Gastrocnemius medialis (tissue), 4 donors: ENCODE measurements around the gene CYFIP2. TPM values are rescaled to one million over a fixed set of nuclear protein-coding genes. Genes with fewer than 3 reads are reported as not detected.

ENCODE experiments used
- ATAC-seq, 2 donors: fragments of 150-250 bp; one replicate each; pipeline ENCODE4 v1.9.1; 2016
- DNase-seq, 2 donors: peaks; one replicate each; pipeline ENCODE4 v3.0.0-alpha.2; 2019
- H3K27ac ChIP-seq, 4 donors: fragments of 200-600 bp; sonication (generic); 1 replicate in 1 of 4; 2 replicates in 3 of 4; pipeline ENCODE4 v1.5.1; 2016 to 2018; ENCODE audit warnings: mild to moderate bottlenecking in 2 of 4, moderate library complexity in 1 of 4
- H3K27me3 ChIP-seq, 3 donors: fragments of 200-600 bp; sonication (generic) in 2 of 3; 1 replicate in 1 of 3; 2 replicates in 2 of 3; pipeline versions ENCODE4 v1.5.1 to v1.6.0; 2016 to 2019; ENCODE audit warnings: mild to moderate bottlenecking in 1 of 3, moderate library complexity in 1 of 3
- H3K36me3 ChIP-seq, 2 donors: fragments of 200-600 bp; sonication (generic) in 1 of 2; one replicate each; pipeline ENCODE4 v1.5.1; 2017 to 2018
- H3K4me1 ChIP-seq, 2 donors: fragments of 200-600 bp; sonication (generic) in 1 of 2; one replicate each; pipeline ENCODE4 v1.5.1; 2016 to 2017; ENCODE audit warnings: mild to moderate bottlenecking in 2 of 2
- H3K4me3 ChIP-seq, 4 donors: fragments of 200-600 bp; sonication (generic) in 3 of 4; 1 replicate in 1 of 4; 2 replicates in 3 of 4; pipeline ENCODE4 v1.5.1; 2016 to 2019; ENCODE audit warnings: mild to moderate bottlenecking in 2 of 4
- H3K9me3 ChIP-seq, 3 donors: fragments of 200-600 bp; sonication (generic) in 2 of 3; 1 replicate in 1 of 3; 2 replicates in 2 of 3; pipeline ENCODE4 v1.5.1; 2016 to 2019
- POLR2A ChIP-seq, 2 donors: fragments of 450-650 bp; IDR thresholded peaks; one replicate each; pipeline ENCODE4 v1.6.1; 2017; ENCODE audit warnings: antibody characterized with exemption in 2 of 2, mild to moderate bottlenecking in 2 of 2, moderate library complexity in 2 of 2
- in situ Hi-C, 4 donors: fragments of 200-750 bp; cut with MboI; loops; one replicate each; pipeline versions ENCODE4 v1.15.0 to v1.8.0; 2017; ENCODE audit warnings: low sequenced_read_pairs in 4 of 4
- intact Hi-C: fragments of 100-400 bp; cut with DNase I; formaldehyde crosslinking; loops from one replicate; pipeline ENCODE4 v1.15.1; 2023; ENCODE audit warnings: low total_unique reads
- total RNA-seq, 4 donors: library from RNA; depleted of rRNA; stranded (reverse); fragments of >200 nt; gene quantifications; one replicate each; pipeline versions ENCODE4 v1.1.0 to v1.2.3, GENCODE V29; 2016
- TF ChIP-seq, protein P1 (sequence below), 5 experiments: fragments of 450-650 bp in 3 of 5; fragments of 200-600 bp in 2 of 5; sonication (generic) in 2 of 5; IDR thresholded peaks in 4 of 5; conservative IDR thresholded peaks in 1 of 5; 1 replicate in 4 of 5; 2 replicates in 1 of 5; pipeline ENCODE4 v1.5.1; 2016 to 2019; ENCODE audit warnings: antibody characterized with exemption in 5 of 5, mild to moderate bottlenecking in 3 of 5, moderate library complexity in 3 of 5

The CYFIP2 gene
- total RNA-seq, 4 donors from 2014 or later, result 5.9 to 15.5 (median 10.7) TPM

DNA sequence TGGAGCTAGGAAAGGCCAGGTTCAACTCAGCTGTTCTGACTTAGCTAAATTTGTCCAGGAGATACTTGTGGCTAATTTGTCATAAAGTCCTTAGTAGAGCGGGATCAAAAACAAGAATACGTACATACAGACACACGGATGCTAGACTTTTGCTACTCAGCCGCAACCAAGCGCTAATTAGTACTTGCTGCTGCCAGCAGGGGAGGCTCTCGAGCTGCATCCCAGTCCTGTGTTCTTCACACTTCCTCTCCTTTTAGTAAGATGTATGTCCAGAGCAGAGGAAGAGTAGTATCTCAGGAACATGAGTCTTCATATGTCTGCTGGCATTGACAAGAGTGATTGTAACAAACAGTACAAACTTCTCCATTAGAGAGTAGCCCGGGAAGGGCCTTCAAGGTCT, 58.3 kb downstream of the CYFIP2 start:
- no peak for ATAC-seq
- Histone ChIP-seq H3K27ac (no peak overlapping the region), H3K4me3 (no peak overlapping the region), H3K27me3 (no peaks in the 10 kb centered on the region), H3K4me1 (no peaks in the 10 kb centered on the region), H3K9me3 (no peaks in the 10 kb centered on the region), H3K36me3 (no peaks in the 10 kb centered on the region)
- TF ChIP-seq POLR2A (IDR thresholded peaks at IDR 0.05), result no peak
- TF ChIP-seq, protein P1, sequence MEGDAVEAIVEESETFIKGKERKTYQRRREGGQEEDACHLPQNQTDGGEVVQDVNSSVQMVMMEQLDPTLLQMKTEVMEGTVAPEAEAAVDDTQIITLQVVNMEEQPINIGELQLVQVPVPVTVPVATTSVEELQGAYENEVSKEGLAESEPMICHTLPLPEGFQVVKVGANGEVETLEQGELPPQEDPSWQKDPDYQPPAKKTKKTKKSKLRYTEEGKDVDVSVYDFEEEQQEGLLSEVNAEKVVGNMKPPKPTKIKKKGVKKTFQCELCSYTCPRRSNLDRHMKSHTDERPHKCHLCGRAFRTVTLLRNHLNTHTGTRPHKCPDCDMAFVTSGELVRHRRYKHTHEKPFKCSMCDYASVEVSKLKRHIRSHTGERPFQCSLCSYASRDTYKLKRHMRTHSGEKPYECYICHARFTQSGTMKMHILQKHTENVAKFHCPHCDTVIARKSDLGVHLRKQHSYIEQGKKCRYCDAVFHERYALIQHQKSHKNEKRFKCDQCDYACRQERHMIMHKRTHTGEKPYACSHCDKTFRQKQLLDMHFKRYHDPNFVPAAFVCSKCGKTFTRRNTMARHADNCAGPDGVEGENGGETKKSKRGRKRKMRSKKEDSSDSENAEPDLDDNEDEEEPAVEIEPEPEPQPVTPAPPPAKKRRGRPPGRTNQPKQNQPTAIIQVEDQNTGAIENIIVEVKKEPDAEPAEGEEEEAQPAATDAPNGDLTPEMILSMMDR (IDR thresholded peaks at IDR 0.05 in 4 of 5, conservative IDR thresholded peaks at IDR 0.05 in 1 of 5), result no peak
- in situ Hi-C loops, result loop anchor here in 3 of 4 donors (10.0 kb wide), 3 partner anchors 151 to 401 kb away; no protein-coding TSS in a partner anchor
- no peak for DNase-seq
- intact Hi-C loops, result no loop called here

DNA sequence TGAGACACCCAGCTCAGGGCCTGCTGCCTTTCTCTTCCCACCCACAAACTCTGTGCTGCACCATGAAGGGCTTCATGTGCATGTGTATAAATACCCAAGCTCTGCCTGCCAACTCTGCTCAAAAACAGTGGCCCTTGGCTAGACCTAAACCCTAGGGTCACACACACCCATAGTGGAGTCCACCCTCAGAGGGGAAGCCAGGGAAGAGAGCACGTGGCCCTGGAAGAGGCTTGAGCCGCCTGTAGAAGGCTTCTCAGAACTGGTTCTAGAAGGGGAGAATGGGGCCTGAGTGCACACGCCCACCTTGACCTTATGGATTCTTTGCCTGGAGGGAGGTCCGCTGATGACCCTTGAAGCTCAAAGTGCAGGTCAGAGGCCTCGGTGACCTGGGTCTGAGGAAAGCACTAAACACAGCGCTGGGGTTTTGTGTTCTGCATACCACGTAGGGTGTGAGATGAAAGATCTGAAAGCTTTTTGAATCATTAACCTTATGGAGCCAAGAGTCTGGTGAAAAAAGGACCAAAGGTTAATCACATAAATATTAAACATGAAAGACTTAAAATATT, 60.6 kb downstream of the CYFIP2 start:
- ATAC-seq (no peak), DNase-seq (no peak)
- H3K27me3 ChIP-seq, result no peaks in the 10 kb centered on the region
- no peaks in the 10 kb centered on the region for H3K36me3 ChIP-seq
- H3K9me3 ChIP-seq, result no peaks in the 10 kb centered on the region
- in situ Hi-C loops, result loop anchor here in 3 of 4 donors (5.0 to 10.0 kb wide), 4 partner anchors 148 to 398 kb away; no protein-coding TSS in a partner anchor
- TF ChIP-seq, protein P1 (IDR thresholded peaks at IDR 0.05 in 4 of 5, conservative IDR thresholded peaks at IDR 0.05 in 1 of 5), result no peak
- TF ChIP-seq POLR2A (IDR thresholded peaks at IDR 0.05), result no peak
- no peak overlapping the region for H3K4me3 ChIP-seq
- intact Hi-C loops, result loop anchor here (5.0 kb wide), 1 partner anchor 416 kb away; the partner anchor contains the start of gene LSM11
- H3K27ac ChIP-seq, result no peak overlapping the region
- no peaks in the 10 kb centered on the region for H3K4me1 ChIP-seq

GRCh38 chr5:157327771-157328170, 61.8 kb downstream of the CYFIP2 start:
- H3K4me3 ChIP-seq, result no peak overlapping the region
- no peaks in the 10 kb centered on the region for H3K27me3 ChIP-seq
- ATAC-seq (no peak), DNase-seq (no peak)
- in situ Hi-C loops (loop anchor here in 3 of 4 donors (5.0 to 10.0 kb wide), 4 partner anchors 147 to 397 kb away; no protein-coding TSS in a partner anchor), intact Hi-C loops (loop anchor here (1.0 to 5.0 kb wide), 3 partner anchors 149 to 415 kb away; partner anchors contain the start of gene LSM11)
- H3K4me1 ChIP-seq, result no peaks in the 10 kb centered on the region
- no peaks in the 10 kb centered on the region for H3K9me3 ChIP-seq
- no peaks in the 10 kb centered on the region for H3K36me3 ChIP-seq
- H3K27ac ChIP-seq, result no peak overlapping the region
- no peak for TF ChIP-seq POLR2A (IDR thresholded peaks at IDR 0.05)
- TF ChIP-seq, protein P1 (IDR thresholded peaks at IDR 0.05 in 4 of 5, conservative IDR thresholded peaks at IDR 0.05 in 1 of 5), result no peak

DNA sequence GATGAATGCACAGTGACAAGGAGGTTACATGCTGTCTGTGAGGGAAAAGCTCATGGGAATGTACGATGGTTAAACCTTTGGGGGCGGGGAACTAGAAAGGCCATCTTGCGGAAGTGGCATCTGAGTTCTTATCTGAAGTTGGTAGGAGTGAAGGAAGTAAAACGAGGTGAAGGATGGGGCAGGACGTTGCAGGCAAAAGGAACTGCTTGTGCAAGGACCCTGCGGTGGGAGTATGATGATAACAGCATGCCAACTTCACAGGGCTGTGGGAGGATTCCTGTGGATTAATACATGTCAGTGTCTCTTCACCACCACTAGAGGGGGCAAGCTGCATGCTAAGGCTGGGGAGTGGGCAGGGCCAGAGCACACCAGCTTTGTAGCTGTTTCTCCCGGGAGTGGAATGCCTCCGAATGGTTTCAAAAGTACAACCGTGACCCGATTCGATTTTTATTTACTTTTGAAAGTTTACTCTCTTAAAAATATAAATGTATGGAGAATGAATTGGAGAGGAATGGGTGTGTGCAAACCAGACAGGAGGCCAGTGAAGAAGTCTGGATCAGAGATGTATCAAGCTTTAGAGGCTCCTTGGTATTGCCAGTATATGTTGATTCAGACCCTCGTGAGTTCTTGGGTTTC, 62.5 kb downstream of the CYFIP2 start:
- peak; percentile 90 to 98 for ATAC-seq
- TF ChIP-seq, protein P1 (IDR thresholded peaks at IDR 0.05 in 4 of 5, conservative IDR thresholded peaks at IDR 0.05 in 1 of 5), result peak; percentile 73 to 92 (median 79)
- no peak for TF ChIP-seq POLR2A (IDR thresholded peaks at IDR 0.05)
- intact Hi-C loops (loop anchor here (1.0 to 5.0 kb wide), 3 partner anchors 148 to 414 kb away; partner anchors contain the start of gene LSM11), in situ Hi-C loops (loop anchor here in 3 of 4 donors (5.0 to 10.0 kb wide), 4 partner anchors 146 to 396 kb away; no protein-coding TSS in a partner anchor)
- Histone ChIP-seq H3K9me3 (no peaks in the 10 kb centered on the region), H3K4me3 (peak overlapping the region in 1 of 4 donors; percentile 7), H3K4me1 (no peaks in the 10 kb centered on the region), H3K27me3 (no peaks in the 10 kb centered on the region), H3K36me3 (no peaks in the 10 kb centered on the region), H3K27ac (no peak overlapping the region)
- peak; percentile 47 to 48 for DNase-seq
